B cell (primary cell): ENCODE results near the gene AIF1. TPM values are rescaled to one million over a fixed set of nuclear protein-coding genes. Genes with fewer than 3 reads are reported as not detected.

Experiments
- ATAC-seq: fragments of 200-7000 bp; cut with Tn5 transposase; one replicate; pipeline ENCODE4 v1.10.0; 2021; ENCODE audit warnings: low read depth, mild to moderate bottlenecking, moderate number of reproducible peaks, moderate library complexity
- CTCF ChIA-PET: fragments of 350-600 bp; sonication (Branson Sonifier 250); formaldehyde crosslinking; loops from one replicate; lab custom pipeline; 2021; ENCODE audit warnings: antibody characterized with exemption, inconsistent platforms; lab: Charles Lee
- POLR2A ChIA-PET: fragments of 350-600 bp; sonication (Branson Sonifier 250); formaldehyde crosslinking; loops from one replicate; lab custom pipeline; 2021; ENCODE audit warnings: antibody characterized with exemption; lab: Charles Lee
- DNase-seq: peaks from one replicate; pipeline ENCODE4 v3.0.0; 2013
- H2AFZ ChIP-seq: 2 replicates; pipeline ENCODE4 v1.6.1; 2012; ENCODE audit warnings: mild to moderate bottlenecking, low read depth, low read length; ENCODE audit not compliant: insufficient read depth, poor library complexity, severe bottlenecking
- H3K27ac ChIP-seq, 2 donors: 1 replicate in 1 of 2; 2 replicates in 1 of 2; pipeline ENCODE4 v1.5.1; 2012 to 2013; ENCODE audit warnings: low read length in 2 of 2, mild to moderate bottlenecking in 2 of 2, moderate library complexity in 1 of 2
- H3K27me3 ChIP-seq, 4 experiments: fragments of 200-600 bp in 1 of 4; sonication (generic) in 1 of 4; replicated peaks in 1 of 4; 1 replicate in 2 of 4; 2 replicates in 2 of 4; pipeline versions ENCODE4 v1.6.1 to v1.7.0; 2013 to 2016; ENCODE audit warnings: low read length in 3 of 4, mild to moderate bottlenecking in 2 of 4, mixed read lengths in 1 of 4, moderate library complexity in 1 of 4; ENCODE audit not compliant: insufficient read depth in 4 of 4, control insufficient read depth in 3 of 4; ENCODE audit errors: control extremely low read depth in 1 of 4
- H3K36me3 ChIP-seq, 2 experiments: replicated peaks in 1 of 2; 1 replicate in 1 of 2; 2 replicates in 1 of 2; pipeline versions ENCODE4 v1.6.1 to v1.7.1; 2013; ENCODE audit warnings: low read length in 1 of 2; ENCODE audit not compliant: insufficient read depth in 2 of 2, control insufficient read depth in 1 of 2; ENCODE audit errors: control extremely low read depth in 1 of 2, extremely low read depth in 1 of 2
- H3K4me1 ChIP-seq, 2 donors: fragments of 200-600 bp in 1 of 2; sonication (generic) in 1 of 2; 1 replicate in 1 of 2; 2 replicates in 1 of 2; pipeline versions ENCODE4 v1.5.1 to v1.6.1; 2013 to 2017; ENCODE audit warnings: low read length in 2 of 2; ENCODE audit not compliant: control insufficient read depth in 2 of 2, insufficient read depth in 2 of 2
- H3K4me2 ChIP-seq: replicated peaks from 2 replicates; pipeline ENCODE3; 2012; ENCODE audit warnings: mild to moderate bottlenecking, low read depth, low read length; ENCODE audit not compliant: poor library complexity, severe bottlenecking
- H3K4me3 ChIP-seq, 5 experiments: fragments of 200-600 bp in 1 of 5; sonication (generic) in 1 of 5; 1 replicate in 3 of 5; 2 replicates in 2 of 5; pipeline versions ENCODE4 v1.5.1 to v1.7.0; 2011 to 2016; ENCODE audit warnings: low read length in 4 of 5, mild to moderate bottlenecking in 4 of 5, low read depth in 2 of 5, control low read depth in 1 of 5, moderate library complexity in 1 of 5; ENCODE audit not compliant: insufficient read depth in 1 of 5; ENCODE audit errors: control extremely low read depth in 1 of 5, extremely low read depth in 1 of 5
- H3K79me2 ChIP-seq: fragments of 200-600 bp; sonication (generic); one replicate; pipeline ENCODE4 v1.6.0; 2016; ENCODE audit warnings: low read length; ENCODE audit not compliant: control insufficient read depth, insufficient read depth
- H3K9ac ChIP-seq: fragments of 200-600 bp; sonication (generic); 2 replicates; pipeline ENCODE4 v1.6.1; 2017; ENCODE audit warnings: mild to moderate bottlenecking, low read length, moderate library complexity
- H3K9me3 ChIP-seq, 3 donors: one replicate each; pipeline versions ENCODE4 v1.6.1 to v1.7.1; 2013; ENCODE audit warnings: low read length in 2 of 3; ENCODE audit not compliant: control insufficient read depth in 2 of 3, insufficient read depth in 1 of 3; ENCODE audit errors: control extremely low read depth in 1 of 3
- H4K20me1 ChIP-seq: 2 replicates; pipeline ENCODE4 v1.6.0; 2012; ENCODE audit warnings: mild to moderate bottlenecking, low read length; ENCODE audit not compliant: insufficient read depth, control insufficient read depth, poor library complexity, severe bottlenecking
- H3K27ac Mint-ChIP-seq: one replicate; pipeline ENCODE4 v1.8.0; 2021; ENCODE audit warnings: mixed read lengths
- H3K27me3 Mint-ChIP-seq: one replicate; pipeline ENCODE4 v1.8.0; 2021; ENCODE audit warnings: mixed read lengths
- H3K4me1 Mint-ChIP-seq: one replicate; pipeline ENCODE4 v1.8.0; 2021; ENCODE audit warnings: mixed read lengths
- H3K4me3 Mint-ChIP-seq: one replicate; pipeline ENCODE4 v1.8.0; 2021; ENCODE audit warnings: mixed read lengths
- H3K9me3 Mint-ChIP-seq: one replicate; pipeline ENCODE4 v1.8.0; 2022; ENCODE audit warnings: mixed read lengths; ENCODE audit not compliant: insufficient read depth
- EZH2 ChIP-seq: IDR thresholded peaks from 2 replicates; pipeline ENCODE4 v1.6.1; 2012; ENCODE audit warnings: borderline replicate concordance, low read depth, mild to moderate bottlenecking, moderate library complexity, low read length; ENCODE audit not compliant: insufficient read depth, poor library complexity, severe bottlenecking
- WGBS: methylation state at CpG from one replicate; pipeline ENCODE4 v1.1.5; 2013; ENCODE audit warnings: missing lambda C conversion rate; ENCODE audit not compliant: insufficient coverage; 5-methylcytosine and 5-hydroxymethylcytosine counted together
- intact Hi-C: fragments of 100-400 bp; cut with micrococcal nuclease; formaldehyde crosslinking; loops from one replicate; pipeline ENCODE4 v1.10.0; 2022
- polyA plus RNA-seq: library from polyadenylated mRNA; depleted of rRNA; stranded (reverse); fragments of >200 nt; gene quantifications from 2 replicates; pipeline ENCODE4 v1.2.3, GENCODE V29; 2012
- total RNA-seq, 2 donors: library from RNA; stranded (reverse); fragments of 120-200 nt in 1 of 2; gene quantifications; 1 replicate in 1 of 2; 2 replicates in 1 of 2; pipeline versions ENCODE4 v1.2.3 to v1.2.4, GENCODE V29; 2013 to 2022
- TF ChIP-seq, protein P1 (sequence below): fragments of 200-600 bp; IDR thresholded peaks from one replicate; pipeline ENCODE4 v1.8.0; 2022; ENCODE audit warnings: antibody characterized with exemption, mild to moderate bottlenecking

AIF1 gene
- total and polyA plus RNA-seq, 2 donors (not counting 1 experiment from before 2014, with no cell fraction given), result 1.3 to 7.5 TPM

DNA sequence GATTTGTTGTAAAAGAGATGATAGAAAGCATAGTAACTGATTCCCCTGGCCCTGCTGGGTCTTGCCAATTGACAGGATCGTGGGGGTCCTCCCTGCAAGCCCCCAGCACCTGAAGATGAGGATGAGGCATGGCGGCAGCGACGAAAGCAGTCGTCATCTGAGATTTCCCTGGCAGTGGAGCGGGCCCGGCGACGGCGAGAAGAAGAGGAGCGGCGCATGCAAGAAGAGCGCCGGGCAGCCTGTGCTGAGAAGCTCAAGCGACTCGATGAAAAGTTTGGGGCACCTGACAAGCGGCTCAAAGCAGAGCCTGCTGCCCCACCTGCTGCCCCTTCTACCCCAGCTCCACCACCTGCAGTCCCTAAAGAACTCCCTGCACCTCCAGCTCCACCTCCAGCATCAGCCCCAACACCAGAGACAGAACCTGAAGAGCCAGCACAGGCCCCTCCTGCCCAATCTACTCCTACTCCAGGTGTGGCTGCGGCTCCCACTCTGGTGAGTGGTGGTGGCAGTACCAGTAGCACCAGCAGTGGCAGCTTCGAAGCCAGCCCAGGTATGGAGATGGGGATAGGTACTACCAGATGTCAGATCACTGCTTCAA is 12.8 kb downstream of the AIF1 start:
- H3K27me3 Mint-ChIP-seq, result no peaks in the 10 kb centered on the region
- no peak for DNase-seq
- no peak overlapping the region for H3K4me3 Mint-ChIP-seq
- TF ChIP-seq, protein P1, sequence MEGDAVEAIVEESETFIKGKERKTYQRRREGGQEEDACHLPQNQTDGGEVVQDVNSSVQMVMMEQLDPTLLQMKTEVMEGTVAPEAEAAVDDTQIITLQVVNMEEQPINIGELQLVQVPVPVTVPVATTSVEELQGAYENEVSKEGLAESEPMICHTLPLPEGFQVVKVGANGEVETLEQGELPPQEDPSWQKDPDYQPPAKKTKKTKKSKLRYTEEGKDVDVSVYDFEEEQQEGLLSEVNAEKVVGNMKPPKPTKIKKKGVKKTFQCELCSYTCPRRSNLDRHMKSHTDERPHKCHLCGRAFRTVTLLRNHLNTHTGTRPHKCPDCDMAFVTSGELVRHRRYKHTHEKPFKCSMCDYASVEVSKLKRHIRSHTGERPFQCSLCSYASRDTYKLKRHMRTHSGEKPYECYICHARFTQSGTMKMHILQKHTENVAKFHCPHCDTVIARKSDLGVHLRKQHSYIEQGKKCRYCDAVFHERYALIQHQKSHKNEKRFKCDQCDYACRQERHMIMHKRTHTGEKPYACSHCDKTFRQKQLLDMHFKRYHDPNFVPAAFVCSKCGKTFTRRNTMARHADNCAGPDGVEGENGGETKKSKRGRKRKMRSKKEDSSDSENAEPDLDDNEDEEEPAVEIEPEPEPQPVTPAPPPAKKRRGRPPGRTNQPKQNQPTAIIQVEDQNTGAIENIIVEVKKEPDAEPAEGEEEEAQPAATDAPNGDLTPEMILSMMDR, result no peak
- no peak for TF ChIP-seq EZH2
- intact Hi-C loops, result no loop called here
- ChIA-PET POLR2A (interaction anchor here (0.6 kb wide), 1 partner anchor 341 kb away, joined by 3 read pairs; no protein-coding TSS in a partner anchor), CTCF (interaction anchor here (1.1 to 1.2 kb wide), 2 partner anchors 76 to 263 kb away, joined by 3 read pairs; no protein-coding TSS in a partner anchor)
- H3K9me3 Mint-ChIP-seq, result no peaks in the 10 kb centered on the region
- Histone ChIP-seq H3K27me3 (no peaks in the 10 kb centered on the region), H3K27ac (no peak overlapping the region), H2AFZ (no peak overlapping the region), H3K4me2 (no peak overlapping the region), H3K79me2 (peaks cover 5% of the 10 kb centered on the region), H3K9ac (no peak overlapping the region), H4K20me1 (peaks cover 38% of the 10 kb centered on the region), H3K4me3 (no peak overlapping the region), H3K36me3 (peaks cover 7 to 90% of the 10 kb centered on the region in 2 experiments), H3K4me1 (no peaks in the 10 kb centered on the region), H3K9me3 (no peaks in the 10 kb centered on the region)
- WGBS, result 98% methylated on average over 18 of the region's 19 CpGs
- H3K27ac Mint-ChIP-seq, result no peak overlapping the region
- peaks cover under 1% of the 10 kb centered on the region for H3K4me1 Mint-ChIP-seq
- ATAC-seq, result no peak

DNA sequence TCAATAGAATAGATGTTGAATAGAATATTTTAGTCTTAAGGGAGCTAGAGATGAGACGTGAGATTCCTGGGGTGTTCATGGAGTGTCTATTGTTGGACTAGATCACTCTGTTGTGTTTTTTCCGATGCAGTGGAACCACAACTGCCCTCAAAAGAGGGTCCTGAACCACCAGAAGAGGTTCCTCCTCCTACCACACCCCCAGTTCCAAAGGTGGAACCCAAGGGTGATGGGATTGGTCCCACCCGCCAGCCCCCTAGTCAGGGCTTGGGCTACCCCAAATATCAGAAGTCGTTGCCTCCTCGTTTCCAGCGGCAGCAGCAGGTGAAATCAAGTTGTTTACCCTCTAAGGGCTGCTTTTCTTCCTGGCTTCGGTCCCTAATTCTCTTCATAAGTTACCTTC is 14.0 kb downstream of the AIF1 start:
- H3K9me3 ChIP-seq, result no peaks in the 10 kb centered on the region
- 100% methylated on average over 6 of the region's 7 CpGs for WGBS
- peaks cover 5 to 91% of the 10 kb centered on the region in 2 experiments for H3K36me3 ChIP-seq
- DNase-seq (no peak), ATAC-seq (no peak)
- CTCF ChIA-PET, result no interaction called here
- POLR2A ChIA-PET, result no interaction called here
- H4K20me1 ChIP-seq, result peaks cover 47% of the 10 kb centered on the region
- no peak overlapping the region for H3K27ac ChIP-seq
- no peak overlapping the region for H3K4me2 ChIP-seq
- no peak overlapping the region for H2AFZ ChIP-seq
- Mint-ChIP-seq H3K4me1 (no peaks in the 10 kb centered on the region), H3K9me3 (no peaks in the 10 kb centered on the region), H3K4me3 (no peak overlapping the region), H3K27me3 (no peaks in the 10 kb centered on the region), H3K27ac (no peak overlapping the region)
- no peak overlapping the region for H3K4me3 ChIP-seq
- intact Hi-C loops, result no loop called here
- H3K4me1 ChIP-seq, result no peaks in the 10 kb centered on the region
- peaks cover 8% of the 10 kb centered on the region for H3K79me2 ChIP-seq
- H3K27me3 ChIP-seq, result no peaks in the 10 kb centered on the region
- no peak overlapping the region for H3K9ac ChIP-seq
- TF ChIP-seq EZH2, result no peak
- TF ChIP-seq, protein P1, result no peak
